Daoy (cell line): Measurements from ENCODE around the gene GCNT3. TPM values are rescaled to one million over a fixed set of nuclear protein-coding genes. Genes with fewer than 3 reads are reported as not detected.

Experiments used
- DNase-seq: peaks from one replicate; pipeline ENCODE4 v3.0.0-alpha.2; 2015; ENCODE audit warnings: low read depth
- total RNA-seq: library from RNA; depleted of rRNA; stranded (reverse); fragments of >200 nt; shearing (Covaris generic); gene quantifications from 2 replicates; pipeline ENCODE4 v1.2.3, GENCODE V29; 2014; rRNA removed

Gene GCNT3
- total RNA-seq = not detected in 2 replicates

- DNase-seq = peak; percentile 6
These were observed at the start of gene GCNT3 for GRCh38 chr15:59611276-59612260. GCNT3 (plus strand) TSS chr15:59611783; CDS start chr15:59618239, 6,456 bp downstream.

GRCh38 chr15:59562448-59563186, 49.0 kb upstream of the GCNT3 start:
- no peak for DNase-seq

GRCh38 chr15:59565299-59565698, 46.3 kb upstream of the GCNT3 start:
- DNase-seq = no peak

- DNase-seq = no peak
These were observed 44.3 kb upstream of the GCNT3 start for GRCh38 chr15:59567324-59567723.

GRCh38 chr15:59569477-59569876, 42.1 kb upstream of the GCNT3 start:
- no peak for DNase-seq

GRCh38 chr15:59570315-59570714, 41.3 kb upstream of the GCNT3 start:
- DNase-seq = no peak

GRCh38 chr15:59571606-59572005, 40.0 kb upstream of the GCNT3 start:
- DNase-seq = no peak

GRCh38 chr15:59583088-59583487, 28.5 kb upstream of the GCNT3 start:
- DNase-seq = no peak

- no peak for DNase-seq
These were observed 24.3 kb upstream of the GCNT3 start for GRCh38 chr15:59587085-59587826.

GRCh38 chr15:59590027-59590426, 21.6 kb upstream of the GCNT3 start:
- DNase-seq = no peak

GRCh38 chr15:59591356-59591755, 20.2 kb upstream of the GCNT3 start:
- DNase-seq = no peak

GRCh38 chr15:59594493-59594942, 17.1 kb upstream of the GCNT3 start:
- DNase-seq = peak; percentile 75

- no peak for DNase-seq
These were observed 16.6 kb upstream of the GCNT3 start for GRCh38 chr15:59594991-59595390.

GRCh38 chr15:59595434-59595915, 16.1 kb upstream of the GCNT3 start:
- no peak for DNase-seq

- DNase-seq = no peak
These were observed 14.9 kb upstream of the GCNT3 start for GRCh38 chr15:59596640-59597039.

GRCh38 chr15:59598461-59598860, 13.1 kb upstream of the GCNT3 start:
- DNase-seq = no peak

GRCh38 chr15:59605994-59606393, 5.6 kb upstream of the GCNT3 start:
- no peak for DNase-seq

GRCh38 chr15:59609730-59610712, 1.6 kb upstream of the GCNT3 start:
- peak; percentile 5 for DNase-seq

GRCh38 chr15:59614153-59614552, 2.6 kb downstream of the GCNT3 start:
- no peak for DNase-seq

GRCh38 chr15:59615661-59616060, 4.1 kb downstream of the GCNT3 start:
- DNase-seq = no peak
